ENCODE results near the gene FZD1.

FZD1 gene

GRCh38 chr7:91293136-91293535 is 28.9 kb downstream of the FZD1 start:
- Histone ChIP-seq H3K4me2 (ENCODE audit: low read length) (no peak overlapping the region), H3K4ac (ENCODE audit: low read depth, low read length) (no peak overlapping the region), H3K9ac (ENCODE audit: low read length) (no peak overlapping the region), H3K27me3 (ENCODE audit: insufficient read depth, low read length) (no peaks in the 10 kb centered on the region), H3K79me1 (ENCODE audit: low read length) (no peaks in the 10 kb centered on the region), H3K23ac (ENCODE audit: low read length) (no peak overlapping the region), H4K91ac (ENCODE audit: low read depth, low read length) (no peak overlapping the region), H2AK5ac (ENCODE audit: low read length) (no peak overlapping the region), H2AFZ (ENCODE audit: insufficient read depth, low read length, poor library complexity) (no peak overlapping the region), H3K4me1 (ENCODE audit: control insufficient read depth in 1 of 2, insufficient read depth in 2 of 2, low read length in 2 of 2) (no peaks in the 10 kb centered on the region), H2BK12ac (ENCODE audit: low read length) (no peak overlapping the region), H3K4me3 (ENCODE audit: low read depth, low read length) (no peak overlapping the region), H2BK120ac (ENCODE audit: insufficient read depth, low read length, poor library complexity) (no peak overlapping the region), H4K12ac (ENCODE audit: low read depth, low read length) (no peak overlapping the region), H3K36me3 (ENCODE audit: control insufficient read depth in 1 of 2, insufficient read depth in 2 of 2, low read length in 2 of 2) (no peaks in the 10 kb centered on the region), H3K27ac (ENCODE audit: low read depth, low read length) (no peak overlapping the region), H3K79me2 (ENCODE audit: control insufficient read depth, insufficient read depth, low read length, poor library complexity) (no peaks in the 10 kb centered on the region), H3K18ac (ENCODE audit: low read length) (no peak overlapping the region), H2BK5ac (ENCODE audit: low read depth, low read length, poor library complexity) (no peak overlapping the region), H3K14ac (ENCODE audit: low read length) (no peak overlapping the region), H3K9me3 (ENCODE audit: insufficient read depth, low read depth, low read length) (no peaks in the 10 kb centered on the region), H4K8ac (ENCODE audit: low read depth, low read length) (no peak overlapping the region)
- WGBS (ENCODE audit: extremely low coverage, insufficient coverage, insufficient read length): no CpG with 5 or more reads among the region's 2 CpGs
- DNase-seq: no peak

DNA sequence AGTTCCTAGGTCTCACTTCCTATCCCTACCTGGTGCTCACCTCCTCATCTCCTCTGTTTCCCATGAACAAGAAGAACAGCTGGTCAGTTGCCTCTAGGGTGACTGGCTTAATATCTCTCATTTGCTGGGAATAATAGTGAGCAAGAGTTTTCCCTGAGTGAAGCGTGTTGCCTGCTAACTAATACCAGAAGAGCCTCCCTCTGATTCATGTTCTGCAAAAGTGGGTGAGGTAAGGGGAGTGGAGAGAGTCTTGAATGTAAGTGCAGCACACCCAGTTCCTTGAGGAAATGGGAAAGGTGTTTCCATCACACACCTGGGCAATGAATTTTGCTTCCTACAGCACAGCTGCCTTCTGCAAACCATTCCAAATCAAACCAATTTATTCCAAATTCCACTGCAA is 29.6 kb downstream of the FZD1 start:
- H3K4me1 ChIP-seq (ENCODE audit: control insufficient read depth in 1 of 2, insufficient read depth in 2 of 2, low read length in 2 of 2): no peaks in the 10 kb centered on the region
- no peaks in the 10 kb centered on the region for H3K27me3 ChIP-seq (ENCODE audit: insufficient read depth, low read length)
- H3K23ac ChIP-seq (ENCODE audit: low read length): no peak overlapping the region
- H3K14ac ChIP-seq (ENCODE audit: low read length): no peak overlapping the region
- no peaks in the 10 kb centered on the region for H3K9me3 ChIP-seq (ENCODE audit: insufficient read depth, low read depth, low read length)
- H3K4ac ChIP-seq (ENCODE audit: low read depth, low read length): no peak overlapping the region
- H3K9ac ChIP-seq (ENCODE audit: low read length): no peak overlapping the region
- no peak overlapping the region for H3K18ac ChIP-seq (ENCODE audit: low read length)
- WGBS (ENCODE audit: extremely low coverage, insufficient coverage, insufficient read length): no CpG with 5 or more reads among the region's 1 CpG
- H2BK5ac ChIP-seq (ENCODE audit: low read depth, low read length, poor library complexity): no peak overlapping the region
- H2BK12ac ChIP-seq (ENCODE audit: low read length): no peak overlapping the region
- no peaks in the 10 kb centered on the region for H3K79me1 ChIP-seq (ENCODE audit: low read length)
- DNase-seq: no peak
- no peak overlapping the region for H3K27ac ChIP-seq (ENCODE audit: low read depth, low read length)
- no peak overlapping the region for H2AK5ac ChIP-seq (ENCODE audit: low read length)
- no peaks in the 10 kb centered on the region for H3K79me2 ChIP-seq (ENCODE audit: control insufficient read depth, insufficient read depth, low read length, poor library complexity)
- H4K8ac ChIP-seq (ENCODE audit: low read depth, low read length): no peak overlapping the region
- no peak overlapping the region for H2BK120ac ChIP-seq (ENCODE audit: insufficient read depth, low read length, poor library complexity)
- H2AFZ ChIP-seq (ENCODE audit: insufficient read depth, low read length, poor library complexity): no peak overlapping the region
- H4K91ac ChIP-seq (ENCODE audit: low read depth, low read length): no peak overlapping the region
- no peaks in the 10 kb centered on the region for H3K36me3 ChIP-seq (ENCODE audit: control insufficient read depth in 1 of 2, insufficient read depth in 2 of 2, low read length in 2 of 2)
- H3K4me2 ChIP-seq (ENCODE audit: low read length): no peak overlapping the region
- no peak overlapping the region for H4K12ac ChIP-seq (ENCODE audit: low read depth, low read length)
- no peak overlapping the region for H3K4me3 ChIP-seq (ENCODE audit: low read depth, low read length)

- H3K4me3 ChIP-seq (ENCODE audit: low read depth, low read length): no peak overlapping the region
- H3K27me3 ChIP-seq (ENCODE audit: insufficient read depth, low read length): no peaks in the 10 kb centered on the region
- H4K12ac ChIP-seq (ENCODE audit: low read depth, low read length): no peak overlapping the region
- H3K79me1 ChIP-seq (ENCODE audit: low read length): no peaks in the 10 kb centered on the region
- H2AFZ ChIP-seq (ENCODE audit: insufficient read depth, low read length, poor library complexity): no peak overlapping the region
- H3K4me2 ChIP-seq (ENCODE audit: low read length): no peak overlapping the region
- no peak overlapping the region for H4K91ac ChIP-seq (ENCODE audit: low read depth, low read length)
- no peak overlapping the region for H3K9ac ChIP-seq (ENCODE audit: low read length)
- no peak overlapping the region for H3K18ac ChIP-seq (ENCODE audit: low read length)
- H3K36me3 ChIP-seq (ENCODE audit: control insufficient read depth in 1 of 2, insufficient read depth in 2 of 2, low read length in 2 of 2): no peaks in the 10 kb centered on the region
- no peak overlapping the region for H3K27ac ChIP-seq (ENCODE audit: low read depth, low read length)
- no peak overlapping the region for H2BK12ac ChIP-seq (ENCODE audit: low read length)
- DNase-seq: no peak
- H3K79me2 ChIP-seq (ENCODE audit: control insufficient read depth, insufficient read depth, low read length, poor library complexity): no peaks in the 10 kb centered on the region
- H2AK5ac ChIP-seq (ENCODE audit: low read length): no peak overlapping the region
- no CpG with 5 or more reads among the region's 6 CpGs for WGBS (ENCODE audit: extremely low coverage, insufficient coverage, insufficient read length)
- no peak overlapping the region for H4K8ac ChIP-seq (ENCODE audit: low read depth, low read length)
- H3K14ac ChIP-seq (ENCODE audit: low read length): no peak overlapping the region
- H3K9me3 ChIP-seq (ENCODE audit: insufficient read depth, low read depth, low read length): no peaks in the 10 kb centered on the region
- no peak overlapping the region for H2BK5ac ChIP-seq (ENCODE audit: low read depth, low read length, poor library complexity)
- H3K4ac ChIP-seq (ENCODE audit: low read depth, low read length): no peak overlapping the region
- H2BK120ac ChIP-seq (ENCODE audit: insufficient read depth, low read length, poor library complexity): no peak overlapping the region
- no peaks in the 10 kb centered on the region for H3K4me1 ChIP-seq (ENCODE audit: control insufficient read depth in 1 of 2, insufficient read depth in 2 of 2, low read length in 2 of 2)
- no peak overlapping the region for H3K23ac ChIP-seq (ENCODE audit: low read length)
Measured at GRCh38 chr7:91294639-91295220, 30.5 kb downstream of the FZD1 start.

DNA sequence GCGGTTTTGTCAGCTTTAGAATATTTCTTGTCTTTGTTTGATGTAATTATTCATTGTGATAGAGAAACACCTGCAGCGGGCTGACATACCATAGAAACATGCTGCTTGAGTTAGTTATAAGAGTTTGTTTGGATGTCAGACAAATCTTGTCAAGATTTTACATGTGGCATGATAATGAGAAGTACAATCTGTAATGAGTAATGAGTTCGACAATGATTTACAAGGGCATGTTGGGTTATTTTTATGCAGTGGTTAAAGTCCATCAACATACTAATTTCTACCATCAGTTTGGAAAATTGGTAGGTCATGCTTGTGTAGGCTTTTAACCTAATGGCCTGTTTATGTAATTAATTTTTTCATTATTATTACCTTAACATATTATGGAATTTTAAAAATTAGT is 31.3 kb downstream of the FZD1 start:
- no peak overlapping the region for H3K4me3 ChIP-seq (ENCODE audit: low read depth, low read length)
- no peak overlapping the region for H4K8ac ChIP-seq (ENCODE audit: low read depth, low read length)
- no peak overlapping the region for H3K14ac ChIP-seq (ENCODE audit: low read length)
- H3K4me1 ChIP-seq (ENCODE audit: control insufficient read depth in 1 of 2, insufficient read depth in 2 of 2, low read length in 2 of 2): no peaks in the 10 kb centered on the region
- H3K27me3 ChIP-seq (ENCODE audit: insufficient read depth, low read length): no peaks in the 10 kb centered on the region
- H3K36me3 ChIP-seq (ENCODE audit: control insufficient read depth in 1 of 2, insufficient read depth in 2 of 2, low read length in 2 of 2): no peaks in the 10 kb centered on the region
- H3K27ac ChIP-seq (ENCODE audit: low read depth, low read length): no peak overlapping the region
- no peak overlapping the region for H2BK5ac ChIP-seq (ENCODE audit: low read depth, low read length, poor library complexity)
- H4K91ac ChIP-seq (ENCODE audit: low read depth, low read length): no peak overlapping the region
- no peaks in the 10 kb centered on the region for H3K9me3 ChIP-seq (ENCODE audit: insufficient read depth, low read depth, low read length)
- H2AK5ac ChIP-seq (ENCODE audit: low read length): no peak overlapping the region
- no peak overlapping the region for H3K4ac ChIP-seq (ENCODE audit: low read depth, low read length)
- no peaks in the 10 kb centered on the region for H3K79me1 ChIP-seq (ENCODE audit: low read length)
- no peak overlapping the region for H3K9ac ChIP-seq (ENCODE audit: low read length)
- H3K79me2 ChIP-seq (ENCODE audit: control insufficient read depth, insufficient read depth, low read length, poor library complexity): no peaks in the 10 kb centered on the region
- WGBS (ENCODE audit: extremely low coverage, insufficient coverage, insufficient read length): no CpG with 5 or more reads among the region's 3 CpGs
- H2AFZ ChIP-seq (ENCODE audit: insufficient read depth, low read length, poor library complexity): no peak overlapping the region
- H3K23ac ChIP-seq (ENCODE audit: low read length): no peak overlapping the region
- no peak overlapping the region for H4K12ac ChIP-seq (ENCODE audit: low read depth, low read length)
- no peak for DNase-seq
- no peak overlapping the region for H3K4me2 ChIP-seq (ENCODE audit: low read length)
- no peak overlapping the region for H2BK120ac ChIP-seq (ENCODE audit: insufficient read depth, low read length, poor library complexity)
- no peak overlapping the region for H3K18ac ChIP-seq (ENCODE audit: low read length)
- H2BK12ac ChIP-seq (ENCODE audit: low read length): no peak overlapping the region
